GM18870 (cell line): ENCODE measurements around the gene GRK1.

Source experiments
- ATAC-seq: cut with Tn5 transposase; IDR thresholded peaks from one replicate; pipeline ENCODE4 v1.9.1; 2021; ENCODE audit warnings: moderate library complexity; ENCODE audit not compliant: unreplicated experiment

Gene GRK1

DNA sequence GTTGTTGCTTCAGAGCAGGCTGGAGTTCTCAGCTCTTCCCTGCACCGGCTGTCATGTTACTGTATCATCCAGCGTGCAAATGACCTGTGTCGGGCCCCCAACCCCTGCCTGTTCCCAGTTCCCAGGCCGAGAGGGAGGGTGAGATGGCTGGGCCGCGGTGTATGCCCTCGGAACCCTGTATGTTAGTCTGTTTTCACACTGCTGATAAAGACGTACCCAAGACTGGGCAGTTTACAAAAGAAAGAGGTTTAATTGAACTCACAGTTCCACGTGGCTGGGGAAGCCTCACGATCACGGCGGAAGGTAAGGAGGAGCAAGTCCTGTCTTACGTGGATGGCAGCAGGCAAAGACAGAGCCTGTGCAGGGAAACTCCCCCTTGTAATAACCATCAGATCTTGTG is 102.9 kb downstream of the GRK1 start:
- ATAC-seq, result no peak

DNA sequence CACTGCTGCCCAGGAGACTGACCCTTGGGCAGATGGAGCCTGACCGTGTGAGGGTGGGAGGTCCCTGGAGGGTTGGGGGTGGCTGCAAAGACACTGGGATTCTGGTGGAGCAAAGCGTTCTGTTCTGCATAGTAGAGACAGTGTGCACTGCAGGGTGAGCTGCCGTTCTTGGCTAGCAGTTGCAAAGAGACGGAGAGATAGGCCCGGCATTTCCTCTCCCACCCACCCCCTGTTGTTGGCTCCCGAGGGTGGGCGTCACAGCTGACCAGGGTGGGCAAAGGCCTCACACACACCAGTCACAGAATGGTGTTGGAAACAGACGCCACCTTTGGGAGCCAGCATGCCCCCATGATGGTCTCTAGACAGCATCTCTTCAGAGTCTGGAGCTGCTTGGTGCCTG is 103.4 kb downstream of the GRK1 start:
- ATAC-seq, result no peak

DNA sequence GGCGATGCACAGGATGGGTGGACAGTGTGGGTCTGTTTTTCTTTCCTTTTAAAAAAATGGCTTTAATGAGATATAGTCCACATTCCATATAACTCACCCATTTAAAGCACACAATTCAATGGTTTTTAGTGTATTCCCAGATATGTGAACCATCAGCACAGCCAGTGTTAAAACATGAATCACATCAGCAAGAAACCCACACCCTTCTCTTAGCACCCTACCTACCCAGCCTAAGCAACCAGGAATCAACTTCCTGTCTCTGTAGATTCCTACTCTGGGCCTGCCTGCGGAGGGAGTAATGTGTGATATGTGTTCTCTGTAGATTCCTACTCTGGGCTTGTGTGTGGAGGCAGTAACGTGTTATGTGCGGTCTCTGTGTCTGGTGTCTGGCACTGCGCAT is 103.9 kb downstream of the GRK1 start:
- no peak for ATAC-seq

DNA sequence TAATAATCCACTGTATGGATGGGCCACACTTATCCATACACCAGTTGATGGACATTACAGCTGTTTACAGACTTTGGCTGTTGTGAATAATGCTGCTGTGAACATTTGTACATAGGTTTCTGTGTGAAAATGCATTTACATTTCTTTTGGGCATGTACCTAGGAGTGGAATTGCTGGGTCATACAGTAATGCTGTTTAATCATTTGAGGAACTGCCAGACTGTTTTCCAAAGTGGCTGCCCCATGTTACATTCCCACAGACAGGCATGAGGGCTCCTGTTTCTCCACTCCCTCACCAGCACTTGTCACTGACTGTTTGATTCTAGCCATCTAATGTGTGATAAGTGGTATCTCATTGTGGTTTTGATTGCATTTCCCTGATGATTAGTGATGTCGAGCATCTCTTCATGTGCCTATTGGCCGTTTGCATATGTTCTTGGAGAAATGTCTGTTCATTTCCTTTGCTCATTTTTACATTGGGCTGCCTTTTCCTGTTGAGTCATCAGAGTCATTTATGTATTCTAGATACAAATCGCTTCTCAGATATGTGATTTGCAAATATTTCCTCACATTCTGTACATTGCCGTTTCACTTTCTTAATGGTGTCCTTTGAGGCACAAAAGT is 104.8 kb downstream of the GRK1 start:
- ATAC-seq, result no peak

DNA sequence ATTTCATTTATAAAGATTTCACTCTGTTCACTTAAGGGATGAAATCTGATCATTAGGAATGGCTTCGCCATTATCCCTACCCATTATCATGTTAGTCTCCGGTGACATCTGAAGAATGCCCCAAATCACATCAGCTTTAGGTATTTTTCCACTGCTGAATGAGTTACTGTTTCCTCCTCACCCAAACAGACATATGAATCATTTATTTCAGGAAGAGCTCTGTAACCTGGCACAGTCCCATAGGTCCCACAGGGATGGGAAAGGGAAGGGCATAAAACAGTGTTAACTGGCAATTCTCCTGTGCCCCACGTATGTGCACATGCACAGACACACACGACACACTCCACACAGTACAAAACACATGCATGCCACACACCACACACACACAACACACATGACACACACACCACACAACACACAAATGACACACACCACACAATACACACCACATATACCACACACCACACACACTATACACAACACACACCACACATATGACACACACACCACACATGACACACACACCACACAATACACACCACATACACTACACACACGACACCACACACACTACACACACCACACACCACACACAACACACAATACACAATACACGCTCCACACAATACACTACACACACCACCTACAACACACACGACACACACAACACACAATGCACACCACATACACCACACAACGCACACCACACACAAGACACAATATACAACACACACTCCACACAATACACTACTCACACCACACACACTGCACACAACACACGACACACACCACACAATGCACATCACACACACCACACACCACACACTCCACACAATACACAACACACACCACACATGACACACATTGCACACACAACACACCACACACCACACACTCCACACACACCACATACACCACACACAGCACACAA is 107.4 kb downstream of the GRK1 start:
- ATAC-seq, result no peak

DNA sequence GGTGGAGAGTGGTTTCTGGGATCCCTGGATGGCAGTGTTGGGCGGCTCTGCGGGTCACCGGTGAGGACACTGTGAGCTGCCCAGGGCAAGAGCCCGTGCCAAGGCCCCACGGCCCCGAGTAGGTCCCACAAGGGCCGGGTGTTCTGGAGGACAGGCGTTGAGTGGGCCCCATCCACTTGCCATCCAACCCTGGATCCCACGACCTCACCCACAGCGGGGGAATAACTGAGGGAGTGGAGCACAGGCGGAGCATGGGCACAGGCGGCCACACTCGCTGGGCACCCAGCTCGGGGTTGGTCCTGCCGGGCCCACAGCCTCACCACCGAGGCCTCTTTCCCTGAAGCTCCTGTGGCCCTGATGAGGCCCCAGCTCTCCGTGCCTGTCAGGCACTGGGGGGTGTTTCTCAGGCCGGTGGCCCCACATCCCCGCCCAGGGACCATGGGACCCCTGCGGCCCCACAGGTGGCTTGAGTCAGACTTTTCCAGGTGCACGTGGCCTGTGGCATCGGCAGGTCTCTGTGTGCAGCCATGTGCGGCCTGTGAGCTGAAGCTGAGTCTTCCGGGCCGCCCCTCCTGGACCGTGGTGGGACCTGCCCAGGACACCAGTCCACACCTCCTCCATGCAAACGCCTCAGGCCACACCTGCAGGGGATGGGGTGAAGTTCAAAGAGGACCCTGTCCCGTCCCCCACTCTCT is 108.6 kb downstream of the GRK1 start:
- no peak for ATAC-seq

DNA sequence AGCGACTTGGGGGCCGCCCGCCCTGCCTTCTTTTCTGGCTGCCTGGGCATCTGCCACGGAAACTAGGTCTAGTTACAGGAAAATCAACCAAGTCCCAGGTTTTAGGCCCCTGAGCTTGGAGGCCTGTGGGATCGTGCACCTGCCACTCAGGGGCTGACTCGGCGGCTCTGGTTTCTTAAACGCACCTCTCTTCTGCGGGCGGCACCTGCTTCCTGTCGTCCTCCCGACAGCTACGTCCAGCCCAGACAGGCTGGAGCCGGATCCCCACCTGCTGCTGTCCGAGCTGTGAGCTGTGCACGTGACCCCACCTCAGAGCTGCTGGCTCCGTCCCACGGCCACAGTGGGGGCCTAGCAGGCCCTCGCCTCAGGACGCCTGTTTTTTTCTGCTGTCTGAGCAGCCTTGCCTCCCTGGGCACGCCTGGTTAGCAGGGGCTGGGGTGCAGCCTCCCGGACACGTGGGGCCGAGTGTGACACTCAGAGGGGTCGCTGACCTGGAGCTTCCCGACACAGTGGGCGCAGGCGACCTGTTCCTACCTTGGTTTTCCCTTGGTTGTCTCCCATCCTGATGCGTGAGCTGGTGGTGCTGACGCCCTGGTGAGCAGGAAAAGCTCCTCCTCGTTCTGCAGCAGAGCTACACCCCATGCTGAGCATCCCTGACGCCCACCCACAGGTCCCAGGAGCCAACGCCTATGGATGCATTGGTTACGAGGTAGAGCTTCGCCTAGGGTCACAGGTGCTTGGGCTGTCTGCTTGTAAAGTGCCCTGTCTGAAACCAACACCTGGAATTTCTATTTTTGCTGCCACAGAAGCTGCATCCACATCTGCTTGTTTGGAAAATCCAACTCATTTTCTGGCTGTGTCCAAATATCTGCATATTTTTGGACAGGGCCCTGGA is 109.5 kb downstream of the GRK1 start:
- no peak for ATAC-seq

DNA sequence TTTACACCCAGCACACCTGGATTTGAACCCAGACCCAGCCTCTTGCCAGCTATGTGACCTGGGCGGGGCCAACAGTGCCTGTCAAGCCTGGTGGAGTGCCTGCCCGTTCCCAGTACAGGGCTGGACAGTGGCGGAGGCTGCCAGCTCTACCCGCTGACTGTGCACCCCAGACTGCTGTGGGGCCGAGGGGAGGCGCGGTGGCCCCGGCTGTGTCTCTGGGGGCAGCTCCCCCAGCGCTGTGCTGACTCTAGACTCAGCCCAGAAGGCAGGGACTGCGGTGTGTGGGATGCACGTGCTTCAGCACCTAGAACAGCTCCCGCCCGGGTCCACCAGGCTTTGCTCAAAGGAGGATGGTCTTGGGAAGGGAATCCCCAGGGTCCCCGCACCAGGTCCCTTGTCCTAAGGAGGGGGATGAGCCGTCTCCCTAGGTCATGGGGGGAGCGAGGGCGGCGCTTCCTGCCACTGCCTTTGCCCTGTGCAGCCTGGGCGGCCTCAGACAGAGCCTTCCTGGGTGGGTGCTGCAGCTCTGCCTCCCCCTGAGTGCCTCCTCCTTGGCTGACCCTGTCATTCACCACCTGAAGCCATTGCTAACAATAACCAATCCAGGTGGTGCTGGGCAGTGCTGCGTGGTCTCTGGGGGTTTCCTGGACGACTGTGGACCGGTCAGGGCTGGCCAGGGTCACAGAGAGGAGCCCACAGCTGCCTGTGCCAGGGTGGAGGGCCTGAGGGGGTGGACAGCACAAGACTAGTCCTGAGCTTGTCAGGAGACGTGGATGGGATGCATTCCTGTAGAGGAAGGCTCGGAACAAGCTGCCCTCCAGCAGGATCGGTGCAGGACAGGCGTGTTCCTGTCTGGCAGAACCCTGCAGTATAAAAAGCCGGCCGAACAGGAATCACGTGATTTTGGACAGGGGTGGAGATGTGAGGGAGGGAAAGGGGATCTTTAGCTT is 110.6 kb downstream of the GRK1 start:
- no peak for ATAC-seq

DNA sequence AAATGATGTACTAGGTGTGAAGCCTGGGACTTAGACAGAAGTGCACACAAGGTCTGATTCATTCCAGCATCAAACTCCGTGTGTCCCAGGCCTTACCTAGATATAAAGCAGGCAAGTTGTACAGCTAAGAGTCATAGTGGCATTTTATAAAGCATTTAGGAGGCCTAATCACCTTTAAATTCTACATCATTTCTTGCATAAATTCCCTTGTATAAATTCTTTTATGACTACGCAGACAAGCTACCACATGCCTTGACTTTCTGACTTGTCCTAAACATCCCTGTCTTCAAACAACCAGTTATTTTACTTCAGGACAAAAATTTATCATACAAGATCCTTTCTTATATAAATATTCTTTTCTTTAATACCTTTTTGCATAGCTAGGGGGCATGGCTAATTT is 114.6 kb downstream of the GRK1 start:
- no peak for ATAC-seq

DNA sequence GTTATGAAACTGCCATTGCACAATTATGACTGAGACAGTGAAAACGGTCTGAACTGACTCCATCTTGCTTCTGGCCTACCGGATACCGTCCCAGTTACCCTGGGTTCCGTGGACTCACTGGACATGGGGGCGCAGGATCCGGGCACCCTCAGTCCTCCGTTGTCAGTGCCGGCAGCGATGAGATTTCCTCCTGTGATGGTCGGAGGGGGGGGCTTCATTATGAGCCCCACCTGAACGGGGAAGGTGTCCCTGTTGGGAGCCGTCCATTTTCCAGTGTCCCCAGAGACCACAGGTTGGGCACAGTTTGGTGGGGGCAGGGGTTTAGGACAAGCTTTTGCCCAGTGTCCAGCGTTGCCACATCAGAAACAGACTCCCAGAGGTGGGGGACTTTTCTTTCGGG is 115.5 kb downstream of the GRK1 start:
- ATAC-seq, result no peak

DNA sequence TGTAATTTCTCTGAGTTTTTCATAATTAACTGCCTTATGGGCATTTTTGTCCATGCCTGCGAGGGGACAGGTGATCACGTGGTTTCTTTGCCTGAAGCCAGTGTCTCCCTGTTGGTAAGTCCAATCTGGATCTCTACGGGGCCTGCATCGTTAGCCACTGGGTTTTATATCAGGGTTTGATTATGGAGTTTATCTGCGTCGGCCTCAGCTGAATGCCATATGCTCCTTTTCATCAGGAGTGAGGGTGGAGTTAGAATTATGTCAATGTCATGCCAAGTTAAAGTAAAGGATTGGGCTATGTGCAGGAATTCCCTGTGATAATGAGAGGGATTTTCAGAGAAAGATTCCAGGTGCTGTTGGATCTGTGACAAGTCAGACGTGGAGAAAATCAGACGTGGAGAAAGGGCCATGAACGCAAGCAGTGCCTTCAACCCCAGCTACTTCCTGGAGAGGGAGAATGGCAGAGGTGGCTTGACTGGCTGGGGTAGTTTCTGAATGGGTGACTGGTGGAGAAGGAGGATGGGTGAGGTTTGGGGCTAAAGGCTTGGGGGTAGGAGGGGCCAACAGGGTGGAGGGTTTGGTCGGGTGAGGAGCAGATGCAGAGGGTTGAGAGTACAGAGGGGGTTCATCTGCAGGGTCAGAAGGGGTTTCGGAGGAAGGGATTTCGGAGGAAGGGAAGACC is 116.3 kb downstream of the GRK1 start:
- ATAC-seq, result no peak

DNA sequence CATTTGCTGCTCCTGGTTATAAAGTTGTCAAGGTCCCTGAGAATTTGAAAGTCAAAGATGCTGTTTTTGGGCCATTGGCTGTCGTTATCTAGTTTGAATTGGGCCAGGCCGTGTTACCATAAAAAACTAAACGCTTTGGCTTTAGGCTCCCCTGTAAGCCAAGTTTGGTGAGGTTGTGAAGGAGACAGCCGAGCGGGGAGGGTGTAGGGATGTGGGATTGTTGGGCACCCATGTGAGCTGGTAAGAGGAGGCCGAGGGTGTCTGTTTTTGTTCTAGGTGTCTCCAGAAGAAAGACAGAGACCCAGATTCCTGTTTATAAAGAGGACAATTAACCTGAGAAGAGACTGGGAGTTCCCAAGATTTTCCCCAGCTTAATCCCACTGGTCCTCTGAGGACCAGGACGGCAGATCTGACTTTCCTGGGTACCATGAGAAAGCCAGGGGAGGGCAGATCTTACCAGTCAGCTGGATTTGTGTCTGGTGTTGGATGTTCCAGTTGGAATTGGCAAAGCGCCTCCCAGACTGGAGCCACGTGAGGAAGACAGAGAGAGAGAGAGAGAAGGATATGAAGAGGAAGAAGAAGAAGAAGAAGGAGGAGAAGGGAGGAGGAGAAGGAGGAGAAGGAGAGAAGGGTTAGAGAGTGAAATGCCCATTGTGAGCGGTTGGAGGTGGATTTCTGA is 117.1 kb downstream of the GRK1 start:
- no peak for ATAC-seq

DNA sequence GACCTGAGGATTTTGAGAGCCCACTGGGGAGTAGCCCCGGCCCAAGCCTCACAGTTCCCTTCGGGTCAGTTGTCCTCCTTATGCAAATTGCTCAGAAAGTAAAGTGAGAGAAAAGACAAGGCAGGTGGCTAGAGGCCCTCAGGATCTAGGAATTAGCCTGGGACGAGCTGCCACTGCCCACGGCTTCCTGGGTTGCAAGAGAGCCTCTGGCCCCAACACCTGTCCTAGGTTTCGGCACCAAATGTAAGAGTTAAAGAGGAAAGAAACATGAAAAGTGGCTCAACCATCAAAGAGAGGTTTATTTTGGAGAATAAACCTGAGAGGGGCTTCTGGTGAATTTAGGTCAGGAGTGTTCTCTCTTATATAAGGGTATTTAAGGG is 117.6 kb downstream of the GRK1 start:
- ATAC-seq, result no peak

DNA sequence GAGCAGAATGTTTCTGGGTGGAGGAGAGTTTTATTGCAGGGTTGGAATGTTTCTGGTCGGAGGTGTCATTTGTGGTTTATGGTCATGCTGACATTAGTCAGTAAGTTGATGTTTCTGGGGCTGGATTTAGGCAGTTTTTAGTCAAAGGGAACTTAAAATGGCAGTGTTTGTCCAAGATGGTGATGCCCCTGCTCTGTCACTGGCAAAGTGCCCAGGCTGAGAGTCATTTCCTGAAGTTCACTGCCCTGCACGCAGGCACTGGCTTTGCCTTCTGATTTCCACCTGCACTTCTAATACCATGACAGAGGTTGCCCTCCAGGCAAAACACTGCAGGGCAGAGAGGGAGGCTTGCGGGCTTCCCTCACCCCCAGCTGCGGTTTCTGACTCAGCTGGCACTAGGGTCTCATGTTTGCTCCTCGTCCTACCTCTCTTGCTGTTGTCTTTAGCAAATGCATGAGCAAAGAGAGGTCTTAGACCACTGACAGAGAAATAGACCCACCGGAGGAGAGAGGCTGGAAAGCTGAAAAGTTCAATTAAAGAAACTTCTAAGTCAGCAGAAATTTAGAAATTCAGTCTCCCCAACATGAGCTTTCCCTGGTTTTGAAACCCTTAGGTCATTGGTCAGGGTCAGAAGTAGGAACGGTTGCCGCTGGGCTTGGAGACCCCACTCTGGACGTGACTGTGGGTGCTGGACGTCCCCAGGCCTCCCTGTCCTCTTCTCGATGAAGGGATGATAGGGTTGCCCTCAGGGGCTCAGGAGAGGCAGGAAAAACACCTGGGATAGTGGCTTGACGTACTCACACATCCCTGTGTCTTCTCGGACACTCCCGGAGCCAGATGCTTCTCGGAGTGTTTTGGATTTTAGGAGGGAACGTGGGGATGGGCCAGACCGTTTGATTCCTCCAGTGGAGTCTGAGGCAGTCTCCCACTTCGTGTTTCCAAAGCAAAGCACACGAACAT is 118.3 kb downstream of the GRK1 start:
- ATAC-seq, result no peak

DNA sequence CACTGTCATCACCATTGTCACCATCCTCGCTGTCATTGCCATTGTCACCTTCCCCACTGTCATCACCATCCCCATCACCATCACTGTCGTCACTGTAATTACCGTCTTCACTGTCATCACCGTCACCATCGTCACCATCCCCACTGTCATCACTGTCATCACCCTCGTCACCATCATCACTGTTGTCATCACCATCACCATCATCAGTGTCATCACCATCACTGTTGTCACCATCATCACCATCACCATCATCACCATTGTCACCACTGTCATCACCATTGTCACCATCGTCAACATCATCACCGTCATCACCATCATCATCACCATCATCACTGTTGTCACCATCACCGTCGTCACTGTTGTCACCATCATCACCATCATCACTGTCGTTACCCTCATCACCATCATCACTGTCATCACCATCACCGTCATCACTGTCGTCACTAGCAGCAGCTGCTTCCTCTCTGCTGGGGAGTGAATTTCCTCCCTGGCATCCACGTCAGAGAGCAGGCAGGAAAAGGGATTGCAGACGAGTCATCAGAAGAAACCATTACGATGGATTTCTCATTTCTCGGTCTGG is 119.3 kb downstream of the GRK1 start:
- no peak for ATAC-seq
